HCT116 (cell line): Measurements from ENCODE around the gene ZNF626.

Experiments used
- CTCF ChIP-seq, 3 experiments: fragments of 200-600 bp in 1 of 3; sonication (generic) in 1 of 3; IDR thresholded peaks in 2 of 3; conservative IDR thresholded peaks in 1 of 3; 2 replicates each; pipeline ENCODE4 v1.5.1; 2012 to 2017; ENCODE audit warnings: low read depth in 2 of 3, low read length in 2 of 3, antibody characterized with exemption in 1 of 3, borderline replicate concordance in 1 of 3, control low read depth in 1 of 3, mild to moderate bottlenecking in 1 of 3, mixed read lengths in 1 of 3, mixed run types in 1 of 3, moderate library complexity in 1 of 3; ENCODE audit not compliant: insufficient read depth in 1 of 3
- ELF1 ChIP-seq: IDR thresholded peaks from 2 replicates; pipeline ENCODE4 v1.6.1; 2012; ENCODE audit warnings: low read depth, borderline replicate concordance
- EZH2 ChIP-seq: fragments of 200-600 bp; sonication (generic); IDR thresholded peaks from 2 replicates; pipeline ENCODE4 v1.6.1; 2017; ENCODE audit warnings: antibody characterized with exemption, mixed run types
- MAX ChIP-seq: IDR thresholded peaks from 2 replicates; pipeline ENCODE4 v1.6.1; 2012
- REST ChIP-seq: IDR thresholded peaks from 2 replicates; pipeline ENCODE4 v1.6.1; 2012; ENCODE audit warnings: low read depth
- SRF ChIP-seq: IDR thresholded peaks from 2 replicates; pipeline ENCODE4 v1.6.1; 2012; ENCODE audit warnings: low read depth

GRCh38 chr19:20607943-20608342, 53.4 kb downstream of the ZNF626 start:
- TF ChIP-seq EZH2 = no peak
- no peak for TF ChIP-seq CTCF (IDR thresholded peaks at IDR 0.05 in 2 of 3, conservative IDR thresholded peaks at IDR 0.05 in 1 of 3; ENCODE audit: borderline replicate concordance in 1 of 3, insufficient read depth in 1 of 3, low read depth in 2 of 3, low read length in 2 of 3)
- no peak for TF ChIP-seq ELF1
- TF ChIP-seq REST = no peak
- no peak for TF ChIP-seq SRF
- TF ChIP-seq MAX = no peak
